Measurements from ENCODE around the gene GCAT. TPM values are rescaled to one million over a fixed set of nuclear protein-coding genes. Genes with fewer than 3 reads are reported as not detected.

Gene GCAT
- 53.0 TPM for polyA plus RNA-seq (2012; ENCODE audit: insufficient read depth, insufficient read length)

- peak; percentile 96 for DNase-seq (ENCODE audit: low read depth, low spot score)
- H3K4me3 ChIP-seq (ENCODE audit: low read length) = peak within 1 kb of the TSS; percentile 87
Observed at GRCh38 chr22:37807410-37808293, at the start of gene GCAT. Gene GCAT (plus strand): TSS chr22:37807934. CDS start chr22:37807968, 34 bp downstream.

GRCh38 chr22:37758694-37759093 is 49.0 kb upstream of the GCAT start:
- no peak for DNase-seq (ENCODE audit: low read depth, low spot score)

GRCh38 chr22:37759281-37759680 is 48.5 kb upstream of the GCAT start:
- DNase-seq (ENCODE audit: low read depth, low spot score) = no peak
- no peak overlapping the region for H3K4me3 ChIP-seq (ENCODE audit: low read length)

More at GRCh38 chr22:37758694-37759093, 49.0 kb upstream of the GCAT start:
- H3K4me3 ChIP-seq (ENCODE audit: low read length) = no peak overlapping the region

GRCh38 chr22:37760152-37760551 is 47.6 kb upstream of the GCAT start:
- DNase-seq (ENCODE audit: low read depth, low spot score) = no peak

GRCh38 chr22:37762389-37762836 is 45.3 kb upstream of the GCAT start:
- DNase-seq (ENCODE audit: low read depth, low spot score) = no peak
- no peak overlapping the region for H3K4me3 ChIP-seq (ENCODE audit: low read length)

More at GRCh38 chr22:37760152-37760551, 47.6 kb upstream of the GCAT start:
- H3K4me3 ChIP-seq (ENCODE audit: low read length) = no peak overlapping the region

- no peak overlapping the region for H3K4me3 ChIP-seq (ENCODE audit: low read length)
- DNase-seq (ENCODE audit: low read depth, low spot score) = no peak
Observed at GRCh38 chr22:37763012-37763411, 44.7 kb upstream of the GCAT start.

- H3K4me3 ChIP-seq (ENCODE audit: low read length) = no peak overlapping the region
- no peak for DNase-seq (ENCODE audit: low read depth, low spot score)
Observed at GRCh38 chr22:37763652-37764051, 44.1 kb upstream of the GCAT start.

- no peak overlapping the region for H3K4me3 ChIP-seq (ENCODE audit: low read length)
- DNase-seq (ENCODE audit: low read depth, low spot score) = no peak
Observed at GRCh38 chr22:37764622-37765021, 43.1 kb upstream of the GCAT start.

- no peak for DNase-seq (ENCODE audit: low read depth, low spot score)
Observed at GRCh38 chr22:37765498-37765897, 42.2 kb upstream of the GCAT start.

GRCh38 chr22:37765953-37766576 is 41.7 kb upstream of the GCAT start:
- DNase-seq (ENCODE audit: low read depth, low spot score) = no peak
- H3K4me3 ChIP-seq (ENCODE audit: low read length) = no peak overlapping the region

More at GRCh38 chr22:37765498-37765897, 42.2 kb upstream of the GCAT start:
- H3K4me3 ChIP-seq (ENCODE audit: low read length) = no peak overlapping the region

- H3K4me3 ChIP-seq (ENCODE audit: low read length) = no peak overlapping the region
- no peak for DNase-seq (ENCODE audit: low read depth, low spot score)
Observed at GRCh38 chr22:37768273-37768672, 39.5 kb upstream of the GCAT start.

- no peak overlapping the region for H3K4me3 ChIP-seq (ENCODE audit: low read length)
- DNase-seq (ENCODE audit: low read depth, low spot score) = no peak
Observed at GRCh38 chr22:37769056-37769455, 38.7 kb upstream of the GCAT start.

GRCh38 chr22:37771081-37771480 is 36.7 kb upstream of the GCAT start:
- no peak for DNase-seq (ENCODE audit: low read depth, low spot score)
- no peak overlapping the region for H3K4me3 ChIP-seq (ENCODE audit: low read length)

GRCh38 chr22:37771702-37772427 is 35.9 kb upstream of the GCAT start:
- H3K4me3 ChIP-seq (ENCODE audit: low read length) = no peak overlapping the region
- no peak for DNase-seq (ENCODE audit: low read depth, low spot score)

- DNase-seq (ENCODE audit: low read depth, low spot score) = no peak
- no peak overlapping the region for H3K4me3 ChIP-seq (ENCODE audit: low read length)
Observed at GRCh38 chr22:37774728-37775127, 33.0 kb upstream of the GCAT start.

GRCh38 chr22:37775785-37776638 is 31.7 kb upstream of the GCAT start:
- H3K4me3 ChIP-seq (ENCODE audit: low read length) = no peak overlapping the region
- no peak for DNase-seq (ENCODE audit: low read depth, low spot score)

- no peak for DNase-seq (ENCODE audit: low read depth, low spot score)
- no peak overlapping the region for H3K4me3 ChIP-seq (ENCODE audit: low read length)
Observed at GRCh38 chr22:37776639-37777005, 31.1 kb upstream of the GCAT start.

GRCh38 chr22:37777122-37777687 is 30.5 kb upstream of the GCAT start:
- no peak for DNase-seq (ENCODE audit: low read depth, low spot score)
- H3K4me3 ChIP-seq (ENCODE audit: low read length) = no peak overlapping the region
